NCI-H2196 (cell line): ENCODE data around the gene FGD3.
A peak's percentile ranks its signal among the peaks of the same experiment; 100 is the strongest.

Experiments used
- DNase-seq: peaks from one replicate; lab custom pipeline; 2025; ENCODE audit not compliant: unreplicated experiment; lab: John Stamatoyannopoulos, UW

Gene FGD3

GRCh38 chr9:93026640-93027039, 79.3 kb downstream of the FGD3 start:
- no peak for DNase-seq

- no peak for DNase-seq
These were observed 80.4 kb downstream of the FGD3 start for GRCh38 chr9:93027750-93028149.

GRCh38 chr9:93028448-93029006, 81.2 kb downstream of the FGD3 start:
- DNase-seq = no peak

- DNase-seq = no peak
These were observed 83.6 kb downstream of the FGD3 start for GRCh38 chr9:93030642-93031628.

GRCh38 chr9:93031629-93032430, 84.5 kb downstream of the FGD3 start:
- no peak for DNase-seq

- no peak for DNase-seq
These were observed 85.2 kb downstream of the FGD3 start for GRCh38 chr9:93032545-93032944.

GRCh38 chr9:93033531-93033930, 86.2 kb downstream of the FGD3 start:
- no peak for DNase-seq

GRCh38 chr9:93035106-93035660, 87.9 kb downstream of the FGD3 start:
- DNase-seq = no peak

GRCh38 chr9:93035821-93036351, 88.6 kb downstream of the FGD3 start:
- DNase-seq = no peak

- no peak for DNase-seq
These were observed 89.7 kb downstream of the FGD3 start for GRCh38 chr9:93036887-93037475.

GRCh38 chr9:93037476-93037971, 90.2 kb downstream of the FGD3 start:
- DNase-seq = no peak

- DNase-seq = no peak
These were observed 91.6 kb downstream of the FGD3 start for GRCh38 chr9:93038918-93039317.

GRCh38 chr9:93039456-93039855, 92.1 kb downstream of the FGD3 start:
- no peak for DNase-seq

- DNase-seq = no peak
These were observed 92.7 kb downstream of the FGD3 start for GRCh38 chr9:93039976-93040375.

- no peak for DNase-seq
These were observed 93.1 kb downstream of the FGD3 start for GRCh38 chr9:93040409-93040808.

- peak; percentile 19 for DNase-seq
These were observed 93.9 kb downstream of the FGD3 start for GRCh38 chr9:93041108-93041802.

- no peak for DNase-seq
These were observed 95.8 kb downstream of the FGD3 start for GRCh38 chr9:93043122-93043521.

GRCh38 chr9:93045521-93045920, 98.2 kb downstream of the FGD3 start:
- DNase-seq = no peak

- DNase-seq = no peak
These were observed 101.5 kb downstream of the FGD3 start for GRCh38 chr9:93048566-93049448.
